GM12891 (cell line): ENCODE measurements around the gene TM7SF3. TPM values are rescaled to one million over a fixed set of nuclear protein-coding genes. Genes with fewer than 3 reads are reported as not detected.
A peak's percentile ranks its signal among the peaks of the same experiment; 100 is the strongest.
"Not testable (repeated sequence)": the region's sequence is repeated elsewhere in the genome, so short reads cannot be mapped to it uniquely, and the experiment has no call there.

Experiments used
- DNase-seq: peaks from one replicate; pipeline ENCODE4 v3.0.0; 2011; ENCODE audit warnings: low spot score; ENCODE audit not compliant: insufficient read length
- FAIRE-seq: peaks from 2 replicates; lab custom pipeline; 2011; peaks lifted over from hg19 to GRCh38; lab: Jason Lieb, UNC
- PAX5 ChIP-seq: IDR thresholded peaks from 2 replicates; pipeline ENCODE4 v1.6.1; 2011; ENCODE audit warnings: low read length, moderate library complexity, mild to moderate bottlenecking; ENCODE audit not compliant: insufficient read depth, severe bottlenecking
- POLR2A ChIP-seq: IDR thresholded peaks from 2 replicates; pipeline ENCODE4 v1.6.1; 2011; ENCODE audit warnings: low read depth, low read length, control low read depth
- POLR2AphosphoS5 ChIP-seq: IDR thresholded peaks from 2 replicates; pipeline ENCODE4 v1.6.1; 2011; ENCODE audit warnings: low read depth, low read length, control low read depth
- POU2F2 ChIP-seq: IDR thresholded peaks from 2 replicates; pipeline ENCODE4 v1.6.1; 2011; ENCODE audit warnings: low read depth, mild to moderate bottlenecking, control low read depth, low read length, moderate library complexity
- SPI1 ChIP-seq: IDR thresholded peaks from 2 replicates; pipeline ENCODE4 v1.6.1; 2011; ENCODE audit warnings: low read depth, low read length, control low read depth
- TAF1 ChIP-seq: IDR thresholded peaks from 2 replicates; pipeline ENCODE4 v1.6.1; 2011; ENCODE audit warnings: low read depth, low read length, control low read depth
- polyA plus RNA-seq: library from polyadenylated mRNA; unstranded; fragments of >200 nt; gene quantifications from one replicate; pipeline ENCODE4 v1.2.1, GENCODE V29; 2012; ENCODE audit warnings: low read depth, missing spikeins, inconsistent platforms; ENCODE audit not compliant: missing spikeins

Gene TM7SF3
- polyA plus RNA-seq: 45.9 TPM

- DNase-seq: peak; percentile 86
- TF ChIP-seq PAX5 (peak; percentile 74), POU2F2 (peak; percentile 74; the same call in 1 of the 2 replicates), TAF1 (peak; percentile 58), SPI1 (peak; percentile 28), POLR2A (peak; percentile 78), POLR2AphosphoS5 (peak; percentile 39; the same call in 1 of the 2 replicates)
- FAIRE-seq: peak; percentile 95
Observed at GRCh38 chr12:27014085-27014858, at the start of gene TM7SF3. TM7SF3 (minus strand) TSS chr12:27014384; CDS start chr12:27014168, 216 bp downstream.

- no peak for FAIRE-seq
Observed at GRCh38 chr12:27063250-27063851, 49.2 kb upstream of the TM7SF3 start.

GRCh38 chr12:27061317-27061716, 47.1 kb upstream of the TM7SF3 start:
- no peak for FAIRE-seq
- TF ChIP-seq POLR2AphosphoS5 (no peak), SPI1 (no peak), PAX5 (no peak), POU2F2 (no peak), TAF1 (no peak), POLR2A (no peak)
- DNase-seq: no peak

More at GRCh38 chr12:27063250-27063851, 49.2 kb upstream of the TM7SF3 start:
- no peak for TF ChIP-seq POLR2A
- no peak for TF ChIP-seq PAX5
- no peak for TF ChIP-seq POU2F2
- no peak for TF ChIP-seq POLR2AphosphoS5
- TF ChIP-seq TAF1: no peak
- TF ChIP-seq SPI1: no peak
- DNase-seq: no peak

GRCh38 chr12:27060740-27061139, 46.6 kb upstream of the TM7SF3 start:
- FAIRE-seq: no peak
- no peak for DNase-seq
- TF ChIP-seq SPI1 (no peak), POU2F2 (no peak)

GRCh38 chr12:27057543-27057942, 43.4 kb upstream of the TM7SF3 start:
- DNase-seq: no peak
- FAIRE-seq: no peak
- TF ChIP-seq PAX5 (no peak), SPI1 (no peak), POLR2A (no peak), POU2F2 (no peak), POLR2AphosphoS5 (no peak), TAF1 (no peak)

- no peak for DNase-seq
- TF ChIP-seq POLR2AphosphoS5 (no peak), TAF1 (no peak), POU2F2 (no peak), POLR2A (no peak), SPI1 (no peak), PAX5 (no peak)
- FAIRE-seq: no peak
Observed at GRCh38 chr12:27055966-27056365, 41.8 kb upstream of the TM7SF3 start.

- TF ChIP-seq POLR2A: no peak
- TF ChIP-seq PAX5: no peak
- TF ChIP-seq TAF1: no peak
- no peak for TF ChIP-seq SPI1
- DNase-seq: no peak
- peak; percentile 84 for FAIRE-seq
Observed at GRCh38 chr12:27052742-27053141, 38.6 kb upstream of the TM7SF3 start.

- FAIRE-seq: no peak
- DNase-seq: no peak
- TF ChIP-seq PAX5: no peak
- TF ChIP-seq TAF1: no peak
- no peak for TF ChIP-seq POLR2A
Observed at GRCh38 chr12:27052176-27052575, 38.0 kb upstream of the TM7SF3 start.

- no peak for TF ChIP-seq POLR2A
- no peak for TF ChIP-seq SPI1
- no peak for TF ChIP-seq PAX5
- TF ChIP-seq POU2F2: no peak
- no peak for TF ChIP-seq TAF1
- no peak for TF ChIP-seq POLR2AphosphoS5
- DNase-seq (no peak), FAIRE-seq (no peak)
Observed at GRCh38 chr12:27048822-27049752, 34.9 kb upstream of the TM7SF3 start.

GRCh38 chr12:27042018-27042417, 27.8 kb upstream of the TM7SF3 start:
- not testable (repeated sequence) for DNase-seq, FAIRE-seq

GRCh38 chr12:27040637-27041036, 26.5 kb upstream of the TM7SF3 start:
- not testable (repeated sequence) for FAIRE-seq, DNase-seq
